Stimulated activated naive CD4-positive, alpha-beta T cell (primary cell): ENCODE results near the gene PAQR4.

ENCODE experiments used
- DNase-seq, 6 experiments: peaks; one replicate each; lab custom pipeline; 2025; lab: John Stamatoyannopoulos, UW

PAQR4 gene

DNA sequence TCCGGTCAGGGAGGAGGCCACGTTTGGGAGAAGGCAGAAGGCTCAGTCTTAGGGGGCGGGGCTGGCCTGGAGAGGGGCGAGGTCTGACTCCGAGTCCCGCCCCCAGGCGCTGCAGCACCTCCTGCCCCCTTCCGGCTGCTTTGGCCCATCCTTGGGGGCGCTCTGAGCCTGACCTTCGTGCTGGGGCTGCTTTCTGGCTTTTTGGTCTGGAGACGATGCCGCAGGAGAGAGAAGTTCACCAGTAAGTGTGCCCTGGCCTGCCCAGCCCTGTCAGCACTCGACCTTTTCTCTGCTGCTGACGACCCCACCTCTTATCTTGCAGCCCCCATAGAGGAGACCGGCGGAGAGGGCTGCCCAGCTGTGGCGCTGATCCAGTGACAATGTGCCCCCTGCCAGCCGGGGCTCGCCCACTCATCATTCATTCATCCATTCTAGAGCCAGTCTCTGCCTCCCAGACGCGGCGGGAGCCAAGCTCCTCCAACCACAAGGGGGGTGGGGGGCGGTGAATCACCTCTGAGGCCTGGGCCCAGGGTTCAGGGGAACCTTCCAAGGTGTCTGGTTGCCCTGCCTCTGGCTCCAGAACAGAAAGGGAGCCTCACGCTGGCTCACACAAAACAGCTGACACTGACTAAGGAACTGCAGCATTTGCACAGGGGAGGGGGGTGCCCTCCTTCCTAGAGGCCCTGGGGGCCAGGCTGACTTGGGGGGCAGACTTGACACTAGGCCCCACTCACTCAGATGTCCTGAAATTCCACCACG lies 52.5 kb downstream of the PAQR4 start:
- peak; percentile 29 to 71 (median 62) for DNase-seq

DNA sequence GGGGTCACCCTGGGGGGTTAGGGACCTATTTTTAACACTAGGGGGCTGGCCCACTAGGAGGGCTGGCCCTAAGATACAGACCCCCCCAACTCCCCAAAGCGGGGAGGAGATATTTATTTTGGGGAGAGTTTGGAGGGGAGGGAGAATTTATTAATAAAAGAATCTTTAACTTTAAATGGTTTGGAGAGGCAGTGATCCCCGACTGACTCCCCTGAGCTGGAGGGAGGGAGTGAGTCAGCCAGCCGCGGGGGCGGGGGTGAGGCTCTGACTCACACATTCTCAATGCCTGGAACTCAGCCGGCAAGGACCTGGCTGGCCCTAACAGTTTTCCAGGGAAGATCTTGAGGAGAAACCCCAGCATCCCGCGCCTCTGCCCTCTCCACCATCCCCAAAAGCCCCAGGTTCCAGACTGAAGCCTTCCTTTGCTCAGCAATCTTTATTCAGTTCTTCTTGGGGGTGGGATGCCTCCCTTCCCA lies 53.1 kb downstream of the PAQR4 start:
- DNase-seq, result peak in 4 of 6 experiments; percentile 21 to 67 (median 46)

DNA sequence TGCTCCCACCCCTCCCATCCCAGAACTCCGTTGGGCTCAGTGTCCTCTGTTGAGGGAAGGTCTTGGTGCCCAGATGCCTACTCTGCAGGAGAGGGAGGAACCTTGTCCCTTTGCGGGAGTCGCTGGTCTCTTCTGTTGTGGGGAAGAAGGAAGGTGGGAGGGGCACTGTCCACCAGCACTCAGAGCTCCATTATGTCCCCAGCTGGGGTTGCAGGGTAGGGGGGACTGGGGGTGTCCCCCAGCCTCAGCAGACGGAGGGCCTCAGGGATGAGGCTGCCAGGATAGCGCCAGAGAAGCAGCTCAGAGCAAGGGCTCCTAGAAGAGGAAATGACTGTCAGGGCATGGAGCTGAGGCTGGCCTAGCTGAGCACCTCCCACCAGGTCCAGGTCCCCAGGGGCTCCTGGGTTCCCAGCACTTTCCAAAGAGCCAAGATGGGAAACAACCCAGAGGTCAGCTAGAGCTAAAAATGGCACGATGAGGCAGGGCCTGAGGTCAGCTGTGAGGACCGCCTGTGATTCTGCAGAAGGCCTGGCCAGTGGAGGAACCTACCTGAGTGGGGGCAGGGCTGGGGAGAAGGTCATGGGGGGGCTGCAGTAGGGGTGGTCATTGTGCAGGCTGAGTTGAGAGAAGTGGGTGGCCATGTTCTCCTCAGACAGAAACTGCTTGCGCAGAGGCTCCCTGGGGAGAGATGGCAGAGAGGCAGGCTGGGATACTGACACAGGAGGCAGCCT lies 53.7 kb downstream of the PAQR4 start:
- DNase-seq, result peak in 2 of 6 experiments; percentile 33 to 46
